A204.1 (cell line): ENCODE results near the gene LIMS3.
"Not testable (repeated sequence)": the region's sequence is repeated elsewhere in the genome, so short reads cannot be mapped to it uniquely, and the experiment has no call there.

Experiments used
- FAIRE-seq: peaks from 2 replicates; lab custom pipeline; 2012; peaks lifted over from hg19 to GRCh38; lab: Jason Lieb, UNC

LIMS3 gene, protein sequence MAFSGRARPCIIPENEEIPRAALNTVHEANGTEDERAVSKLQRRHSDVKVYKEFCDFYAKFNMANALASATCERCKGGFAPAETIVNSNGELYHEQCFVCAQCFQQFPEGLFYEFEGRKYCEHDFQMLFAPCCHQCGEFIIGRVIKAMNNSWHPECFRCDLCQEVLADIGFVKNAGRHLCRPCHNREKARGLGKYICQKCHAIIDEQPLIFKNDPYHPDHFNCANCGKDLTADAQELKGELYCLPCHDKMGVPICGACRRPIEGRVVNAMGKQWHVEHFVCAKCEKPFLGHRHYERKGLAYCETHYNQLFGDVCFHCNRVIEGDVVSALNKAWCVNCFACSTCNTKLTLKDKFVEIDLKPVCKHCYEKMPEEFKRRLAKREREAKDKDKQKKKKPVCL

DNA sequence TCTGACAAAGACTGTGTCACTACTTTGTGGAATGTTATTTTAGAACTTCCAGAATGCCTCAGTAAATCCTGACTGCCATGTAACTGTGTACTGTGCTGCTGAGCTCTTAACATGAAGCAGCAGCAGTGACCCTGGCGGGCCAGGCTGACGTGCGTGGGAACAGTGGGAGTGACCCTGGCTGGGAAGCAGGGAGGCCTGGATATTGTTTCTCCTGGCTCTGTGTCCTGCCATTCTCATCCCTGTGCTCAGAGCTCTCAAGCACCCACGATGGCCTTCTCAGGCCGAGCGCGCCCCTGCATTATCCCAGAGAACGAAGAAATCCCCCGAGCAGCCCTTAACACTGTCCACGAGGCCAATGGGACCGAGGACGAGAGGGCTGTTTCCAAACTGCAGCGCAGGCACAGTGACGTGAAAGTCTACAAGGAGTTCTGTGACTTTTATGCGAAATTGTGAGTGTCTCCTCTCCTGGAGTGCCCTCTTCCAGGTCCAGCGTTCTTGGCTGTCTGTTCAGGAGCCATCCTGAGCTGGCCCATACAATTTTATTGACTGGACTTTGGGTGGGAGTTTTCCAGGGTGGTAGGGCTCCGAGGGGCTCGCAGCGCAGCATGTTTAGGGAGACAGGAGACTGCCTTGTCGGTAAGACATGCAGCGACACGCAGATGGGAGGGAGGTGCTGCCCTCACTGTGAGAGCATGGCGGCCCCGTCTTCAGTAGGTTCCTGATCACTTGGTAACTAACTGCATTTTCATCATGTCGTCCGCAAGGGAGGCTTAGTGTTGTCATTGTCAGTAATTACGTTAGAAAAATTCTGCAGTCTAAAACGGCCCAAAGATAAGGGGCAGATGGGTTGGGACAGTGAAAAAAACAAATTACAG is at the start of gene LIMS3:
LIMS3 (plus strand) TSS at position 227 of the 875 bp plus-strand sequence; CDS start at position 268, 41 bp downstream.
- FAIRE-seq: not testable (repeated sequence)

DNA sequence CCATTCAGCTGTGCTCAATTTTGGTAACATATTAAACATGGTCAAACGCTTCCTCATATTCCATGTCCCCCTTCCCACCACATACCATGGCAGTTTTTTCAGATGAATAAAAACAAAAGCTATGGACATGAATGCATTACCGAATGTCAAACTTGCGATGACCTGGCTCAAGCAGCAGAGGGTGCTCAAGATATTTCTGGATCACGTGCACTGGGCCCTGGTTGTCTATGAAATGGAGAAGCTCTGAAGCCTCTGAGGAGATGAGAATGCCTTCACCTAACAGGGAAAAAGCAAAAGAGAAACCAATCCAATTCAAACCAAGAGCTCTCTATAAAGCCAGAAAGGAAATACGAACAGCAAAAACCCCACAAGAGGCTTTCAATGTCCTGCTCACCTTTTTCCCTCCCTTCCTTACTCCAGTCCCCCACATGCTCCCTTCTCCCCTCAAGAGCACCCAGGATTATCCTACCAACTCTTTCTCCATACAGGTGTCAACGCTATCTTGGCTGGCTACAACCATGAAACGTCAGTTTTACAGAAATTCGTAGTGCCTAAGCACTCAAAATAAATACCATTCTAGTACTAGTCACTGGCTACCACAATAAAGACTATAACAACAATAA is 27.2 kb upstream of the LIMS3 start:
- FAIRE-seq: peak; percentile 44

DNA sequence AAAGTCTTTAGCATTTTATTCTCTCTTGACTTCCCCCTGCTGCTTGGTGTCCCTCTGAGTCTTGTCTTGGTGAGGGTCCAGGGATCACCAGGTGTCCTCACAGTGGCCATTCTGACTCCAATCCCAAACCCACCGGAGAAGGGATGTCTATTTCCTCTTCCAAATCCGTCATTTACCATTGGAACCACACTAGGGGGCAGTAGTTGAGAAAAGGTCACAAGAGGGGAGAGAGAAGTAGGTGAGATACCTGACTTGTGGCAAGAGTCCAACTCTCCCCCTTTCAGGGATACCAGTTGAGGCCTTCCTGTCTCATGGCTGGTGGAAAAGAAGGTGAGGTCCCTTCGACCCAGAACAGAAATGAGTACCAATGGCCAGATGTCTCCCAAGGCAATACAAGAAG is 21.9 kb upstream of the LIMS3 start:
- FAIRE-seq: not testable (repeated sequence)

DNA sequence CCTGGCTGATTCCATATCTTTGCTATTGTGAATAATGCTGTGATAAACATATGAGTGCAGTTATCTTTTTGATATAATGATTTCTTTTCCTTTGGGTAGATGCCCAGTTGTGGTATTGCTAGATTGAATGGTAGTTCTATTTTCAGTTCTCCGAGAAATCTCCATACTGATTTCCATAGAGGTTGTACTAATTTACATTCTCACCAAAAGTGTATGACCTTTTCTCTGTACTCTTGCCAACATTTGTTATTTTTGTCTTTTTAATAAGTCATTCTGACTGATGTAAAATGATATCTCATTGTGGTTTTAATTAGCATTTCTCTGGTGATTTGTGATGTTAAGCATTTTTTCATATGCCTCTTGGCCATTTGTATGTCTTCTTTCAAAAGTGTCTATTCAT is 16.4 kb upstream of the LIMS3 start:
- FAIRE-seq: not testable (repeated sequence)

DNA sequence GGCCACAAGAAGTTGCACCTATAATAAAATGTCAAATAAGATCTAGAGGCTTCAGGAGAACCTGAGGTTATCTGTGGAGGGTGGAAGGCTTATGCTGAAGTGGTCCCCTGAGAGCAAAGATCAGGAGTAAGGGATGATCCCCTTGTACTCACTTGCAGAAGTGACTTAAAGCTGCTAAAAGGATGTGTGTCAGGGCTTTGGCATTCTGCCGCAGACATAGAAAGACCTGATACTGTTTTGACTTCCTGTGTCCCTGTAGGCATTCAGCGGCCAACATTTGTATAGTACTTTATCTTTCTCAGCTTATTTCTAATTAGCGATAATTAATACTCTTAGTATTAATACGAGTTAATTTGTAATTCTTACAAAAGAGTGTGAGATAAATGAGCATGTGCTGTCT is 10.1 kb upstream of the LIMS3 start:
- not testable (repeated sequence) for FAIRE-seq

DNA sequence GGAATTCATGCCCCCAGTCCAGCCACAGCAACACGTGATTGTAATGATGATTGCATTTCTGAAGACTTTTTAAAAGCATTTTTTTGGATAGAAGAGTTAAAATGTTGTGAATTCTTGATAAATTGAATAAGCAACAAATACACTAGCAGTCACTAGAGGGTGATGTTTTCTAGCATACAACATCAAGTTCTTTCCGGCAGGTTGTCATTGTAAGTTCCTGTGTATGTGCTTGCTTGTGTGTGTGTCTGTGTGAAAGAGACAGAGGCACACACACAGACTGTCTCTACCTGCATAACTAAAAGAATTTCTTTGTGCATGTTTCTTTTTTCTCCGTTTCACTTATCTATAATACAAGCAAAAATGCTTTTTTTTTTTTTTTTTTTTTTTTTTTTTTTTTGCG is 8.6 kb upstream of the LIMS3 start:
- FAIRE-seq: not testable (repeated sequence)

DNA sequence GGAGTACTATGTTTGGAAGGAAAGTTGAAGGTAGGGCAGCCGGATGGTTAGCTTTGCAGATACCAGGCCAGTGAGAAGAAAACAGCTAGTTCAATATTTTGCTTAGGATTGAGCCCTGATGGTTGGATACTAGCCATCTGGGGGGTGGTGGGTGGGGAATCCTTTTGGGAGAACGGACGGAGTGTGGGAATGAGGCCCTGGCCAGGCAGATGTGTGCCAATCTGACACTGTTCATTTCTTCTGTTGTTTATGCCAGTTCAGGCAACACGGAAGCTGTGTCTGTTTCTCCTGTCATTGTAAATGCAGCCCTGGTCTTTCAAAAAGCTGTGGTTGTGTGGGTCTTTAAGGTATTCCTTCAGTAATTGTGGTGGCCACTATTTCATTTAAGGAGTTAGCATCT is 7.5 kb upstream of the LIMS3 start:
- FAIRE-seq: not testable (repeated sequence)

DNA sequence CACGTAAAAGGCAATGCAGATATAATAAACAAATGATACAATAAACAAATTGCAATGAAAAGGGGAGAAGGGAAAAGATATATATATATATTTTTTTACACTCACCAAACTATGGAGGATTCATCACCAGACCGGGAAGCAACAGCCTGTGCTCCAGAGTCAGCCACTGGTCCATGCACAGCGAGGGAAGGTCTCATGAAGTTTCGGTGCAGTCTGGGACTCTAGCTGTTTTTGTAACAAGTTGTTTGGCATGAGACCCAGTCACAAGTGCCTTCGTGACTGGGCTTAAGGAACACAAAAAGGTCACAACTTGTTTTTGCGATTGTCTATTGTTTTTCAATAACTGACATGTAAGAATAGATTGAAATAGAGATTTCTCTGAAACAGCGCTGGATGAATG is 4.8 kb upstream of the LIMS3 start:
- FAIRE-seq: not testable (repeated sequence)

DNA sequence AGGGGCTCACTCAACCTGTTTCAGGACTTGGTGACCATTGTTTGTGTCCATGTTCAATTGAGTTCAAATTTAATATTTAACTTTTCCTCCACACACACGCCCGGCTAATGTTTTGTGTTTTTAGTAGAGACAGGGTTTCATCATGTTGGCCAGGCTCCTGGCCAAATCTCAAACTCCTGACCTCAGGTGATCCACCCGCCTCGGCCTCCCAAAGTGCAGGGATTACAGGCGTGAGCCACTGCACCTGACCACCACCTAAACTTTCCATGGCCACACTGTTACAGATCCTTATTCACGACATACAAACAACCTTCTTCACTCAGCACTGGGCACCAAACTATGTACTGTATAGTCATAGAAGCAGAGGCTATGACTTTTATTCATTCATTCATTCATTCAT is 4.3 kb upstream of the LIMS3 start:
- not testable (repeated sequence) for FAIRE-seq

DNA sequence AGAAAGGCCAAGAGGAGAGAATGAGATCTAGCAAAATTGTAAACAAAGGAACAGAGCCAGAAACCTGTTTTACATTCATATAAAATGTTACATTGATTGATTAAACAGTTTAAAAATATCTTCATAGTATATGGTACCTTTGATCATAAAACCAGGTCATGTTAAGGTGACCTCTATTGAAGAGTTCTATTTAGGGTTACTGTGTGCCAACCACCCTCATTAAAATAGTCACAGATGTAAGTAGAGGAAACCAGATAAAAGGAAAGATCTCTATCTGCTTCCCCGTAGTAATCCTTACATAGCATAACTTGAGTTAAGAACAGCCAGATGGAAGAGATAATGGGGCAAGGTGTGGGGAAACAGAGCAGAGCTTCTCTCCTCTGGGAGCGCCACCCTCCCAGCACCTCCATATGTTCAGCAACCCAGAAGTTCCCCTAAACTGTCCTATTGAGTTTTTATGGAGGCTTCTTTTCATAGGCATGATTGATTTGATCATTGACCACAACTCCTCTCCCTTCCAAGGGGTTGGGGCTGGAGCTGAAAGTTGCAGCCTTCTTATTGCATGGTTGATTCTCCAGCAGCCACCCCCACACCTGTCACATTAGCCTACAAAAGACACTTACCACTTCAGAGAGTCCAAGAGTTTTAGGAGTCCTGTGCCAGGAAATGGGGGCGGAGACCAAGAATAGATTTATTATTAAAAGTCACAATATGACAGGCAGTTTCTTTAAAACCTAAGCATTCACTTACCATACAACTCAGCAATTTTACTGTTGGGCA is 3.2 kb upstream of the LIMS3 start:
- not testable (repeated sequence) for FAIRE-seq

DNA sequence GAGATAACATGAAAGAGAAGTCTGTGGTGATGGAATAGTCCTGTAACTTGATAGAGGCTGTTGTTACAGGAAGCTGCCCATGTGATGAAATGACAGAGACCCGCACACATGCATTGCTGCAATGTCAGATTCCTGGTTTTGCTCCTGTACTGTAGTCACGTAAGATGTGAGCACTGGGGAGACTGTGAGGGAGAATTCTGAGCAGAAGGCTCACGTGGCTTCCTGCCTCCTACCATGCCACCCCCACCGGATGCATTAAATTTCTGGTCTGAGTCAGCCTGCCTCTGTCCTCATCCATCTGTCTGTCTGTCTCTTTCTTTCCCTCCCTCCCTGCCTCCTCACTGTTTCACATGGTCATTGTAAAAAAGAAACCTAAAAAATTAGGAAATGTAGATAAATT is 2.3 kb upstream of the LIMS3 start:
- FAIRE-seq: not testable (repeated sequence)

DNA sequence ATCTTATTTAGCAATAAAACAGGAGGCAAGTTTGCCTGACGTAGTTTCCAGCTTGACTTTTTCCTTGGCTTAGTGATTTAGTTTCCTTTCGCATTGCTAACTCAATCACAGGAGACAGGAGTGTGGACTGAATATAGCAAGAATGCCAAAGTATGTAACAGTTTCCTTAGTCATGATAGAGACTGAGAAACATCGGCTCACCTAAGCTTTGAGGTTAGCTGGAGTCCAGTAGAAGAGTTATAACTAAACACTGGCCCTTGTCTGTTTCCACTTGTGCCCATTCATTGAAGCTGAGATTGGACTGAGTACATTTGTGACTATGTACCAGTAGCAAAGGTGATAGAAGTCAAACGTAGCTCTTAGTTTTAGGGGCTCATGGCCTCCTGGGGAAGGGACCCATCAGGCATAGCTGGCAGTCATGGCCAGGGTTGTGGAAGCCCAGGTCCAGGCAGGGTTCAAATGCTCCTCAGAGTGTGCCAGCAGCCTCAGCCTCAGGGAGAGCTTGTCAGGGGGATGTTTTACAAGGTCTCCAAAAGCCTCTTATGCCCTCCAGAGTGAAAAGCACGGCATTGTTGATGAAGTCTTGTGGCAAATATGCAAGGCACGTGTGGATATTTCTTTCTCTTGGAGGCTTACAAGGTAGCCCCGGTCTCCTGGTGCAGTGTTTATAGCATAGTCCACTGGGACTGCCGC is 573 bp upstream of the LIMS3 start:
- FAIRE-seq: not testable (repeated sequence)

DNA sequence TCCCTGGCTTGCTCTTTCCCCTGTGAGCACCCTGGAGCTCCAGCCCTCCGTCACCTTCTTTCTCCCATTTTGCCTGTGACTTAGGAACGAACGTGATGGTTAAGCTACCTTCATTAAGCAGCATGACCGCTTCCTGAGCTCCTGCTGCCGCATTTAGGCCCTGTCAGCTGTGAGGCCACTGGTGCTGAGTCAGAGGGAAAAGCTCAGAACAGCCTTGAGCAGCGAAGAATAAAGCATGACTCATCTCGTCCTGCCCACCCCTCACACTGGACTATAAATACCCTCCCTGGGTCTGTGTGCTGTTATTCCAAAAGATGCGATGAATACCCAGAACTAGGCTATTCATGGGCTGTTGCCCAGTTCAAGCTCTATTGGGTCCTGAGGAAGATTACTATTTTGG is 7.3 kb downstream of the LIMS3 start:
- not testable (repeated sequence) for FAIRE-seq

DNA sequence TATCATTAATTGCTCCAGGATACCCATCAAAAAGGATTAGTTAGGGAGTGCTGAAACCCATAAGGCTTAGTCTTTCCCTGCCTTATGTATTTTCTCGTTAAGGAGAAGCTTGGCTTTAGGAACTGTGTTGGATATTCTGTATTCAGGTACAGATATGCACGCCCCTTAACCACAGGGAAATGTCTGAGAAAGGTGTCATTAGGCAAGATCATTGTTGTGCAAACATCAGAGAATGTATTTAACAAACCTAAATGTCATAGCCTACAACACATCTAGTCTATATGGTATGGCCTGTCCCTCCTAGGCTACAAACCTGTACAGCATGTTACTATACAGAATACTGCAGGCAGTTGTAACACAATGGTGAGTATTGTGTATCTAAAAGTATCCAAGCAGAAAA is 10.1 kb downstream of the LIMS3 start:
- FAIRE-seq: not testable (repeated sequence)

DNA sequence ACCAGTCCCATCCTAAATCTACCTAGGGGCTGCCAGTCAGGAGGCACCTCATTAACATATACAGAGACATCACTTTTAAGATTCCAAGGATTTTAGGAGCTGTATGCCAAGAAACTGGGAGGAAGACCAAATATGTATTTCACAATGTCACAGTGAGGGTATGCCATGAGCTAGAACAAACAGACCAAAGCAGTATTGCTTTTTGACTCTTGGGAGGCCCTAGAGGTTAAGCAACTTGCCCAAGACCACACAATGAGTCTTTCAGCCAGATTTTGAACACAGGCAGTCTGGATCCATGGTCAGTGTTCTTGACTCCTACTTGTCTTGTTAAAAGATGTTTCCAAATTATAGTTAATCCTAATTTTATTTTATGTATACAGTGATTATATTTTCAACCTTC is 12.3 kb downstream of the LIMS3 start:
- not testable (repeated sequence) for FAIRE-seq

DNA sequence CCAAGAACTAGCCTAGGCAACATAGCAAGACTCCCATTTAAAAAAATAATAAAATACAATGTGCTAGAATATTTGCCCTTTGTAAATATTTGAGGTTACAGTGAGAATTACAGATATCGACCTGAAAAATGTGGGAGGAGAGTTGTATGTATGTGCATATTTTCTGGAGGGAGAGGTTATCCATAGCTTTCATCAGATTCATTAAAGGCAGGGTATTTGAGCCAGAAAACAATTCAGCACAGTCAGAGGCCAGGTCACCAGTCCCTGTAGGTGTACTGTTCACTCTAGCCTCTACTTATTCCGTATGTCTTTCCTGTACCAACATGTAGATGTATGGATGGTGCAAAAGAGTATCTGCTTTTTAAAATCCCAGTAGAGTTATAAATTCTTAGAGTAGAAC is 15.4 kb downstream of the LIMS3 start:
- FAIRE-seq: not testable (repeated sequence)

DNA sequence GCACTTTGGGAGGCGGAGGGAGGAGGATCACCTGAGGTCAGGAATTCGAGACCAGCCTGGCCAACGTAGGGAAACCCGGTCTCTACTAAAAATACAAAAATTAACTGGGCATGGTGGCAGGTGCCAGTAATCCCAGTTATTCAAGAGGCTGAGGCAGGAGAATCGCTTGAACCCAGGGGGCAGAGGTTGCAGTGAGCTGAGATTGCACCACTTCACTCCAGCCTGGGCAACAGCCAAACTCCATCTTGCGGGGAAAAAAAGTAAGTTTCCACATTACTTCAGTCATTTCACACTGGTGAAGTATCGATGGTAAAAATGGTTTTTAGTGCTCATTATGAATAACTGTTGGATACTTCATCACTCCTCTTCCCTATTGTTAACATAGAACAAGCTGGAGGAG is 16.1 kb downstream of the LIMS3 start:
- not testable (repeated sequence) for FAIRE-seq

DNA sequence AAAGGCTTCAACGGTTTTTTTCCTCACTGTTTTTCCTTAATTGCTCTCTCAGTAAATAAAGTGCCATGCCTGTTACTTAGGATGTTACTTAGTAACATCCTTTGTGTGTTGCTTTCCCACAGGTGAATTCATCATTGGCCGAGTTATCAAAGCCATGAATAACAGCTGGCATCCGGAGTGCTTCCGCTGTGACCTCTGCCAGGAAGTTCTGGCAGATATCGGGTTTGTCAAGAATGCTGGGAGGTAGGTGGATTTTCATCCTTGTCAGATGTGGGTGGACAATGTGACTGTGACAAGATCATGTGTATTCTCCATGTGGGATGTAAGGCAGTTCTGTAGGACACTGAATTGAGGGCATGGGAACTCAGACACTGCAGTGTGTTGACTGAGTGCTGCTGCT is 17.3 kb downstream of the LIMS3 start:
- FAIRE-seq: not testable (repeated sequence)

DNA sequence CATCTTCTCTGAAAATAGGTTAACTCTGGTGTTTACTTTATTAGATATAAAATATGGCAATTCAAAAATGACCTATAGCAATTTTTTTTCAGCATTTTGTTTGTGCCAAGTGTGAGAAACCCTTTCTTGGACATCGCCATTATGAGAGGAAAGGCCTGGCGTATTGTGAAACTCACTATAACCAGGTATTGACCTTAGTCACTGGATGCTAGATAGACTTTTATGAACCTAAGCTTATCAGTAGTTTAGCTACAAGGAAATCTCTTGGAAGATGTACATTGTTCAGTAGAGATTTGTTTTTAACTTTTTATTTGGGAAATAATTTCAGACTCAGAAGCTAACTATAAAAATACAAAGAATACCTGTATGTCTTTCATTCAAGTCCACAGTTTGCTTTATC is 21.7 kb downstream of the LIMS3 start:
- FAIRE-seq: not testable (repeated sequence)

DNA sequence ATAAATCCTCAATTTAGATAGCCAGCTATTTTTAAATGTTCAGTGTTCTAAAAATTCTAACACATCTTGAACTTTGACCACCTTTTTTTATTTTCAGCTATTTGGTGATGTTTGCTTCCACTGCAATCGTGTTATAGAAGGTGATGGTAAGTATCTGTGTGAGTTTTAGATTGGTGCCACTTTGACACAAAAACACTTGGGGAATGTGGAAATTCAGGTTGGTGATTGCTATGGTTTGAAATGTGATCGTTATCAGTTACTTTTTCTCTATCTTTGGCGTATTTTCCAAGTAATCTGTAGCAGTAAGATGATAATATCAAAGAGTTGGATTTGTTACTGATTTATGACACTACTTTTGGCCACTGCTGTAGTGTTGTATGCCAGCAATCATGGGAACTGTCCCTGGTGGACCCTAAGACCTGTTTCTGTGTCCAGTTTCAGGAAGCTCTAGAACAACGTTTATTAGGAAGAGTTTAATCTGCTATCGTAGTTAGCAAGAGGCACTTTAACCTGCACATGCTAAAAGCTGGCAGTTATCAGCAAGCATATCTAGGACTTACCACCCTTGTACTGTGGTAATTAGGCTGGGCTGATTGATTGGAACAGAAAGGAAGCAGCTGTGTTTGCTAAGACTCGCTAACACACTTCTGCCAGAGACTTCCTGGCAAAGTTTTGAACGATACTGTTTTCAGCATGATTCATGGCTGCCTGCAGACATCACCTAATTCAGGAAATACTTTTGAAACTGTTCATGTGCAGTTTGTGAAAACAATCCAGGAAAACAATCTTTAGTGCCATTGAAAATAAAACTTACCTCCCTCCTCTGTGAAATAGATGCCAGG is 23.3 kb downstream of the LIMS3 start:
- FAIRE-seq: not testable (repeated sequence)
